SK-N-SH (cell line): ENCODE measurements around the gene DDX39B. TPM values are rescaled to one million over a fixed set of nuclear protein-coding genes. Genes with fewer than 3 reads are reported as not detected.

Source experiments
- CTCF ChIA-PET: fragments of 300-600, 350-600 bp; formaldehyde crosslinking; extraction: SDS; loops from one replicate; lab custom pipeline; 2021; lab: Yijun Ruan, JAX
- POLR2A ChIA-PET: fragments of 350-600 bp; sonication (Branson Sonifier 250); formaldehyde crosslinking; extraction: SDS; loops from one replicate; lab custom pipeline; 2020; ENCODE audit warnings: antibody characterized with exemption, inconsistent platforms; lab: Yijun Ruan, JAX
- DNase-seq: peaks from one replicate; pipeline ENCODE4 v3.0.0; 2012
- H2AFZ ChIP-seq: fragments of 200-600 bp; sonication (generic); 2 replicates; pipeline ENCODE4 v1.8.1; 2016; ENCODE audit warnings: antibody characterized with exemption, mild to moderate bottlenecking, low read depth
- H3F3A ChIP-seq: fragments of 200-600 bp; sonication (generic); replicated peaks from 2 replicates; pipeline ENCODE3; 2016; ENCODE audit warnings: antibody characterized with exemption, mild to moderate bottlenecking; ENCODE audit not compliant: insufficient read depth
- H3K27ac ChIP-seq, 2 experiments: fragments of 200-500 bp in 1 of 2; fragments of 200-600 bp in 1 of 2; sonication (Bioruptor generic) in 1 of 2; sonication (generic), shearing (Covaris generic) in 1 of 2; 2 replicates each; pipeline versions ENCODE4 v1.5.1 to v1.6.1; 2014 to 2016; ENCODE audit warnings: low read depth in 2 of 2, inconsistent platforms in 1 of 2, low read length in 1 of 2, mild to moderate bottlenecking in 1 of 2, mixed read lengths in 1 of 2
- H3K27me3 ChIP-seq: fragments of 200-600 bp; sonication (generic), shearing (Covaris generic); 2 replicates; pipeline ENCODE4 v1.6.1; 2016; ENCODE audit warnings: mixed run types; ENCODE audit not compliant: insufficient read depth
- H3K36me3 ChIP-seq, 2 experiments: fragments of 200-500 bp in 1 of 2; fragments of 200-600 bp in 1 of 2; sonication (Bioruptor generic) in 1 of 2; sonication (generic) in 1 of 2; replicated peaks in 1 of 2; 2 replicates each; pipeline versions ENCODE3 to v1.5.1; 2014 to 2016; ENCODE audit warnings: low read length in 1 of 2, mild to moderate bottlenecking in 1 of 2; ENCODE audit not compliant: insufficient read depth in 2 of 2, control insufficient read depth in 1 of 2
- H3K4me1 ChIP-seq, 2 experiments: fragments of 200-500 bp in 1 of 2; fragments of 200-600 bp in 1 of 2; sonication (Bioruptor generic) in 1 of 2; sonication (generic), shearing (Covaris generic) in 1 of 2; 2 replicates each; pipeline versions ENCODE4 v1.5.1 to v1.6.1; 2014 to 2016; ENCODE audit warnings: low read depth in 1 of 2, low read length in 1 of 2, mixed run types in 1 of 2; ENCODE audit not compliant: insufficient read depth in 2 of 2, control insufficient read depth in 1 of 2
- H3K4me2 ChIP-seq: fragments of 200-600 bp; sonication (generic), shearing (Covaris generic); 2 replicates; pipeline ENCODE4 v1.6.1; 2017; ENCODE audit warnings: mixed run types
- H3K4me3 ChIP-seq, 2 experiments: fragments of 200-500 bp in 1 of 2; fragments of 200-600 bp in 1 of 2; sonication (Bioruptor generic) in 1 of 2; sonication (generic), shearing (Covaris generic) in 1 of 2; 2 replicates each; pipeline versions ENCODE4 v1.5.1 to v1.8.1; 2014 to 2016; ENCODE audit warnings: low read depth in 2 of 2, inconsistent platforms in 1 of 2, low read length in 1 of 2, mild to moderate bottlenecking in 1 of 2, mixed read lengths in 1 of 2, moderate library complexity in 1 of 2
- H3K79me2 ChIP-seq: fragments of 200-600 bp; sonication (generic); 2 replicates; pipeline ENCODE4 v1.8.1; 2017; ENCODE audit warnings: mild to moderate bottlenecking; ENCODE audit not compliant: insufficient read depth
- H3K9ac ChIP-seq: fragments of 200-600 bp; sonication (generic); 2 replicates; pipeline ENCODE4 v1.6.1; 2017; ENCODE audit warnings: mixed run types
- H3K9me2 ChIP-seq: fragments of 200-600 bp; sonication (generic); 2 replicates; pipeline ENCODE4 v1.6.1; 2017; ENCODE audit warnings: mixed run types
- H3K9me3 ChIP-seq: fragments of 200-600 bp; sonication (generic); 2 replicates; pipeline ENCODE4 v1.6.1; 2017; ENCODE audit warnings: mixed run types, mild to moderate bottlenecking, moderate library complexity
- H4K20me1 ChIP-seq: fragments of 200-600 bp; sonication (generic); 2 replicates; pipeline ENCODE4 v1.6.1; 2017; ENCODE audit warnings: mild to moderate bottlenecking, mixed run types; ENCODE audit not compliant: insufficient read depth
- CTCF ChIP-seq: fragments of 200-600 bp; sonication (generic); IDR thresholded peaks from 2 replicates; pipeline ENCODE4 v1.6.1; 2017; ENCODE audit warnings: antibody characterized with exemption, mild to moderate bottlenecking, moderate library complexity
- EP300 ChIP-seq, 2 experiments: IDR thresholded peaks; 2 replicates each; pipeline versions ENCODE4 v1.4.0 to v1.6.1; 2012; ENCODE audit warnings: borderline replicate concordance in 1 of 2, low read depth in 1 of 2, low read length in 1 of 2
- EZH2phosphoT487 ChIP-seq: fragments of 200-600 bp; sonication (generic); IDR thresholded peaks from 2 replicates; pipeline ENCODE4 v1.6.1; 2017; ENCODE audit warnings: low read depth, mixed run types, mild to moderate bottlenecking, antibody characterized with exemption, moderate library complexity, borderline replicate concordance
- FOSL2 ChIP-seq: IDR thresholded peaks from 2 replicates; pipeline ENCODE4 v1.4.0; 2012; ENCODE audit warnings: low read depth, mild to moderate bottlenecking, moderate library complexity, borderline replicate concordance
- FOXJ3 ChIP-seq: sonication (generic); formaldehyde crosslinking; IDR thresholded peaks from 2 replicates; pipeline ENCODE4 v1.5.1; 2020; ENCODE audit warnings: mild to moderate bottlenecking, missing genetic modification reagents
- FOXM1 ChIP-seq: IDR thresholded peaks from 2 replicates; pipeline ENCODE4 v1.4.0; 2012; ENCODE audit warnings: low read depth, mild to moderate bottlenecking
- GATA2 ChIP-seq: sonication (generic); formaldehyde crosslinking; IDR thresholded peaks from 2 replicates; pipeline ENCODE4 v1.5.0; 2020; ENCODE audit warnings: mild to moderate bottlenecking, missing genetic modification reagents
- MEF2A ChIP-seq: IDR thresholded peaks from 2 replicates; pipeline ENCODE4 v1.4.0; 2012; ENCODE audit warnings: low read depth, borderline replicate concordance
- PBX3 ChIP-seq: IDR thresholded peaks from 2 replicates; pipeline ENCODE4; 2012
- RAD21 ChIP-seq: IDR thresholded peaks from 2 replicates; pipeline ENCODE4 v1.6.1; 2012; ENCODE audit warnings: mild to moderate bottlenecking, low read length
- SIN3A ChIP-seq: IDR thresholded peaks from 2 replicates; pipeline ENCODE4 v1.6.1; 2012; ENCODE audit warnings: low read depth, mild to moderate bottlenecking, low read length, moderate library complexity, borderline replicate concordance
- SMC3 ChIP-seq: IDR thresholded peaks from 2 replicates; pipeline ENCODE4 v1.6.1; 2012; ENCODE audit warnings: low read depth, low read length, improper control_type of control experiment
- TCF12 ChIP-seq: IDR thresholded peaks from 2 replicates; pipeline ENCODE4 v1.4.0; 2012
- TEAD4 ChIP-seq: IDR thresholded peaks from 2 replicates; pipeline ENCODE4 v1.4.0; 2012; ENCODE audit warnings: mild to moderate bottlenecking, borderline replicate concordance; ENCODE audit not compliant: insufficient read depth
- USF2 ChIP-seq: fragments of 150-350 bp; IDR thresholded peaks from 2 replicates; pipeline ENCODE4 v1.6.1; 2017; ENCODE audit warnings: antibody characterized with exemption, low read length, low read depth, borderline replicate concordance
- YY1 ChIP-seq: IDR thresholded peaks from 2 replicates; pipeline ENCODE4 v1.4.0; 2012; ENCODE audit warnings: low read depth, mild to moderate bottlenecking
- WGBS: methylation state at CpG from one replicate; pipeline ENCODE4 v1.1.6; 2017; ENCODE audit warnings: low lambda C conversion rate; 5-methylcytosine and 5-hydroxymethylcytosine counted together
- polyA plus RNA-seq, 3 experiments: library from polyadenylated mRNA; depleted of rRNA; stranded (reverse); fragments of >200 nt; gene quantifications; 2 replicates each; pipeline ENCODE4 v1.2.3, GENCODE V29; 2012

The DDX39B gene
- polyA plus RNA-seq, 1 of the 3 experiments (the other 2 are of a cell fraction): 502 TPM

- ChIA-PET POLR2A (interaction anchor here (1.0 kb wide), 1 partner anchor 8 kb away, joined by 3 read pairs; no protein-coding TSS in a partner anchor), CTCF (interaction anchor here (0.9 to 2.5 kb wide), 4 partner anchors 12 to 64 kb away, joined by 3 to 8 read pairs (median 4); partner anchors contain the start of gene ATP6V1G2)
- no peaks in the 10 kb centered on the region for H3K9me2 ChIP-seq
- H3K36me3 ChIP-seq: peaks cover 84 to 91% of the 10 kb centered on the region in 2 experiments
- 95% methylated on average over 24 of the region's 24 CpGs for WGBS
- H3K4me1 ChIP-seq: peaks cover 10 to 14% of the 10 kb centered on the region in 2 experiments; a peak in 3 of 4 replicates
- H3K79me2 ChIP-seq: peaks cover 55% of the 10 kb centered on the region
- H3K9ac ChIP-seq: no peak overlapping the region
- no peak overlapping the region for H2AFZ ChIP-seq
- no peaks in the 10 kb centered on the region for H3K27me3 ChIP-seq
- no peak overlapping the region for H3K27ac ChIP-seq
- H3K4me2 ChIP-seq: no peak overlapping the region
- peaks cover 81% of the 10 kb centered on the region for H4K20me1 ChIP-seq
- no peak overlapping the region for H3K4me3 ChIP-seq
- TF ChIP-seq CTCF: no peak
- no peak for TF ChIP-seq FOSL2
- no peak for TF ChIP-seq EP300 (IDR thresholded peaks at IDR 0.05; ENCODE audit: borderline replicate concordance in 1 of 2, low read depth in 1 of 2, low read length in 1 of 2)
- no peak for TF ChIP-seq FOXM1
- TF ChIP-seq MEF2A: no peak
- no peak for TF ChIP-seq SMC3
- no peak for TF ChIP-seq YY1
- TF ChIP-seq SIN3A: no peak
- TF ChIP-seq PBX3: no peak
- no peak for TF ChIP-seq FOXJ3 (CRISPR knock-in tag)
- TF ChIP-seq GATA2: no peak
- no peak for TF ChIP-seq USF2
- TF ChIP-seq EZH2phosphoT487: no peak
- no peak for TF ChIP-seq RAD21
- no peak for TF ChIP-seq TCF12
- no peak for TF ChIP-seq TEAD4
- peaks cover 24% of the 10 kb centered on the region for H3F3A ChIP-seq
- H3K9me3 ChIP-seq: no peaks in the 10 kb centered on the region
- no peak for DNase-seq
Observed at GRCh38 chr6:31534521-31535040, 7.2 kb downstream of the DDX39B start.
